B cell (primary cell): ENCODE data around the gene SULT1A2. TPM values are rescaled to one million over a fixed set of nuclear protein-coding genes. Genes with fewer than 3 reads are reported as not detected.

Experiments used
- ATAC-seq: fragments of 200-7000 bp; cut with Tn5 transposase; one replicate; pipeline ENCODE4 v1.10.0; 2021; ENCODE audit warnings: low read depth, mild to moderate bottlenecking, moderate number of reproducible peaks, moderate library complexity
- CTCF ChIA-PET: fragments of 350-600 bp; sonication (Branson Sonifier 250); formaldehyde crosslinking; loops from one replicate; lab custom pipeline; 2021; ENCODE audit warnings: antibody characterized with exemption, inconsistent platforms; lab: Charles Lee
- POLR2A ChIA-PET: fragments of 350-600 bp; sonication (Branson Sonifier 250); formaldehyde crosslinking; loops from one replicate; lab custom pipeline; 2021; ENCODE audit warnings: antibody characterized with exemption; lab: Charles Lee
- DNase-seq: peaks from one replicate; pipeline ENCODE4 v3.0.0; 2013
- H2AFZ ChIP-seq: 2 replicates; pipeline ENCODE4 v1.6.1; 2012; ENCODE audit warnings: mild to moderate bottlenecking, low read depth, low read length; ENCODE audit not compliant: insufficient read depth, poor library complexity, severe bottlenecking
- H3K27ac ChIP-seq, 2 donors: 1 replicate in 1 of 2; 2 replicates in 1 of 2; pipeline ENCODE4 v1.5.1; 2012 to 2013; ENCODE audit warnings: low read length in 2 of 2, mild to moderate bottlenecking in 2 of 2, moderate library complexity in 1 of 2
- H3K27me3 ChIP-seq, 4 experiments: fragments of 200-600 bp in 1 of 4; sonication (generic) in 1 of 4; replicated peaks in 1 of 4; 1 replicate in 2 of 4; 2 replicates in 2 of 4; pipeline versions ENCODE4 v1.6.1 to v1.7.0; 2013 to 2016; ENCODE audit warnings: low read length in 3 of 4, mild to moderate bottlenecking in 2 of 4, mixed read lengths in 1 of 4, moderate library complexity in 1 of 4; ENCODE audit not compliant: insufficient read depth in 4 of 4, control insufficient read depth in 3 of 4; ENCODE audit errors: control extremely low read depth in 1 of 4
- H3K36me3 ChIP-seq, 2 experiments: replicated peaks in 1 of 2; 1 replicate in 1 of 2; 2 replicates in 1 of 2; pipeline versions ENCODE4 v1.6.1 to v1.7.1; 2013; ENCODE audit warnings: low read length in 1 of 2; ENCODE audit not compliant: insufficient read depth in 2 of 2, control insufficient read depth in 1 of 2; ENCODE audit errors: control extremely low read depth in 1 of 2, extremely low read depth in 1 of 2
- H3K4me1 ChIP-seq, 2 donors: fragments of 200-600 bp in 1 of 2; sonication (generic) in 1 of 2; 1 replicate in 1 of 2; 2 replicates in 1 of 2; pipeline versions ENCODE4 v1.5.1 to v1.6.1; 2013 to 2017; ENCODE audit warnings: low read length in 2 of 2; ENCODE audit not compliant: control insufficient read depth in 2 of 2, insufficient read depth in 2 of 2
- H3K4me2 ChIP-seq: replicated peaks from 2 replicates; pipeline ENCODE3; 2012; ENCODE audit warnings: mild to moderate bottlenecking, low read depth, low read length; ENCODE audit not compliant: poor library complexity, severe bottlenecking
- H3K4me3 ChIP-seq, 5 experiments: fragments of 200-600 bp in 1 of 5; sonication (generic) in 1 of 5; 1 replicate in 3 of 5; 2 replicates in 2 of 5; pipeline versions ENCODE4 v1.5.1 to v1.7.0; 2011 to 2016; ENCODE audit warnings: low read length in 4 of 5, mild to moderate bottlenecking in 4 of 5, low read depth in 2 of 5, control low read depth in 1 of 5, moderate library complexity in 1 of 5; ENCODE audit not compliant: insufficient read depth in 1 of 5; ENCODE audit errors: control extremely low read depth in 1 of 5, extremely low read depth in 1 of 5
- H3K79me2 ChIP-seq: fragments of 200-600 bp; sonication (generic); one replicate; pipeline ENCODE4 v1.6.0; 2016; ENCODE audit warnings: low read length; ENCODE audit not compliant: control insufficient read depth, insufficient read depth
- H3K9ac ChIP-seq: fragments of 200-600 bp; sonication (generic); 2 replicates; pipeline ENCODE4 v1.6.1; 2017; ENCODE audit warnings: mild to moderate bottlenecking, low read length, moderate library complexity
- H3K9me3 ChIP-seq, 3 donors: one replicate each; pipeline versions ENCODE4 v1.6.1 to v1.7.1; 2013; ENCODE audit warnings: low read length in 2 of 3; ENCODE audit not compliant: control insufficient read depth in 2 of 3, insufficient read depth in 1 of 3; ENCODE audit errors: control extremely low read depth in 1 of 3
- H4K20me1 ChIP-seq: 2 replicates; pipeline ENCODE4 v1.6.0; 2012; ENCODE audit warnings: mild to moderate bottlenecking, low read length; ENCODE audit not compliant: insufficient read depth, control insufficient read depth, poor library complexity, severe bottlenecking
- H3K27ac Mint-ChIP-seq: one replicate; pipeline ENCODE4 v1.8.0; 2021; ENCODE audit warnings: mixed read lengths
- H3K27me3 Mint-ChIP-seq: one replicate; pipeline ENCODE4 v1.8.0; 2021; ENCODE audit warnings: mixed read lengths
- H3K4me1 Mint-ChIP-seq: one replicate; pipeline ENCODE4 v1.8.0; 2021; ENCODE audit warnings: mixed read lengths
- H3K4me3 Mint-ChIP-seq: one replicate; pipeline ENCODE4 v1.8.0; 2021; ENCODE audit warnings: mixed read lengths
- H3K9me3 Mint-ChIP-seq: one replicate; pipeline ENCODE4 v1.8.0; 2022; ENCODE audit warnings: mixed read lengths; ENCODE audit not compliant: insufficient read depth
- CTCF ChIP-seq: fragments of 200-600 bp; IDR thresholded peaks from one replicate; pipeline ENCODE4 v1.8.0; 2022; ENCODE audit warnings: antibody characterized with exemption, mild to moderate bottlenecking
- EZH2 ChIP-seq: IDR thresholded peaks from 2 replicates; pipeline ENCODE4 v1.6.1; 2012; ENCODE audit warnings: borderline replicate concordance, low read depth, mild to moderate bottlenecking, moderate library complexity, low read length; ENCODE audit not compliant: insufficient read depth, poor library complexity, severe bottlenecking
- WGBS: methylation state at CpG from one replicate; pipeline ENCODE4 v1.1.5; 2013; ENCODE audit warnings: missing lambda C conversion rate; ENCODE audit not compliant: insufficient coverage; 5-methylcytosine and 5-hydroxymethylcytosine counted together
- intact Hi-C: fragments of 100-400 bp; cut with micrococcal nuclease; formaldehyde crosslinking; loops from one replicate; pipeline ENCODE4 v1.10.0; 2022
- polyA plus RNA-seq: library from polyadenylated mRNA; depleted of rRNA; stranded (reverse); fragments of >200 nt; gene quantifications from 2 replicates; pipeline ENCODE4 v1.2.3, GENCODE V29; 2012
- total RNA-seq, 2 donors: library from RNA; stranded (reverse); fragments of 120-200 nt in 1 of 2; gene quantifications; 1 replicate in 1 of 2; 2 replicates in 1 of 2; pipeline versions ENCODE4 v1.2.3 to v1.2.4, GENCODE V29; 2013 to 2022

Gene SULT1A2
- total and polyA plus RNA-seq, 2 donors (not counting 1 experiment from before 2014, with no cell fraction given), result 0.32 TPM; not detected in 1

GRCh38 chr16:28561557-28562187 lies 35.2 kb downstream of the SULT1A2 start:
- H4K20me1 ChIP-seq, result peaks cover 50% of the 10 kb centered on the region
- WGBS, result 81% methylated on average over 6 of the region's 7 CpGs
- H3K36me3 ChIP-seq, result peaks cover 2 to 19% of the 10 kb centered on the region in 2 experiments
- no peak for ATAC-seq
- Mint-ChIP-seq H3K27me3 (no peaks in the 10 kb centered on the region), H3K9me3 (peaks cover 2% of the 10 kb centered on the region), H3K27ac (no peak overlapping the region), H3K4me1 (peaks cover 10% of the 10 kb centered on the region), H3K4me3 (no peak overlapping the region)
- H3K27me3 ChIP-seq, result no peaks in the 10 kb centered on the region
- H3K79me2 ChIP-seq, result peaks cover 90% of the 10 kb centered on the region
- H3K9ac ChIP-seq, result no peak overlapping the region
- POLR2A ChIA-PET, result no interaction called here
- DNase-seq, result no peak
- intact Hi-C loops, result no loop called here
- no peaks in the 10 kb centered on the region for H3K4me1 ChIP-seq
- H3K4me2 ChIP-seq, result no peak overlapping the region
- peaks cover 0 to 11% (median 0%) of the 10 kb centered on the region in 3 donors for H3K9me3 ChIP-seq
- H3K4me3 ChIP-seq, result no peak overlapping the region
- H2AFZ ChIP-seq, result no peak overlapping the region
- CTCF ChIA-PET, result no interaction called here
- TF ChIP-seq CTCF (no peak), EZH2 (no peak)
- no peak overlapping the region for H3K27ac ChIP-seq

- H3K4me1 Mint-ChIP-seq, result peaks cover 23% of the 10 kb centered on the region
- WGBS, result no CpG with 5 or more reads among the region's 3 CpGs
- ATAC-seq (no peak), DNase-seq (no peak)
- no peak overlapping the region for H3K4me3 Mint-ChIP-seq
- no peaks in the 10 kb centered on the region for H3K9me3 Mint-ChIP-seq
- Histone ChIP-seq H3K27ac (no peak overlapping the region), H3K79me2 (peaks cover 86% of the 10 kb centered on the region), H3K9ac (no peak overlapping the region), H3K4me1 (peaks cover 7 to 10% of the 10 kb centered on the region in 2 donors), H3K4me2 (no peak overlapping the region), H3K27me3 (no peaks in the 10 kb centered on the region), H4K20me1 (peaks cover 40% of the 10 kb centered on the region), H3K9me3 (no peaks in the 10 kb centered on the region), H3K4me3 (no peak overlapping the region), H2AFZ (no peak overlapping the region), H3K36me3 (peaks cover 2 to 21% of the 10 kb centered on the region in 2 experiments)
- TF ChIP-seq EZH2 (no peak), CTCF (no peak)
- ChIA-PET CTCF (no interaction called here), POLR2A (no interaction called here)
- no peaks in the 10 kb centered on the region for H3K27me3 Mint-ChIP-seq
- intact Hi-C loops, result no loop called here
- H3K27ac Mint-ChIP-seq, result no peak overlapping the region
Observed at GRCh38 chr16:28558456-28558855, 38.4 kb downstream of the SULT1A2 start.
